ENCODE data around the gene E2F2.

- no peak for TF ChIP-seq CTCF (IDR thresholded peaks at IDR 0.05)
- no peak for TF ChIP-seq POLR2A (IDR thresholded peaks at IDR 0.05)
- TF ChIP-seq POLR2AphosphoS5 (IDR thresholded peaks at IDR 0.05; ENCODE audit: insufficient read depth in 1 of 2, low read depth in 1 of 2), result no peak
These were observed 36.6 kb upstream of the E2F2 start for GRCh38 chr1:23567629-23567995.

Data from vagina (tissue), 2 donors.